Activated effector memory CD4-positive, alpha-beta T cell treated with anti-CD3 and anti-CD28 coated beads, Interleukin-2, amount 50 U/mL, for 16 hours (primary cell): ENCODE measurements around the gene KCNH1.
"Not testable (repeated sequence)": the region's sequence is repeated elsewhere in the genome, so short reads cannot be mapped to it uniquely, and the experiment has no call there.

Experiments
- DNase-seq: peaks from one replicate; pipeline ENCODE4 v3.0.0-alpha.2; 2020

Gene KCNH1

GRCh38 chr1:211099393-211099792, 34.6 kb downstream of the KCNH1 start:
- DNase-seq: no peak

DNA sequence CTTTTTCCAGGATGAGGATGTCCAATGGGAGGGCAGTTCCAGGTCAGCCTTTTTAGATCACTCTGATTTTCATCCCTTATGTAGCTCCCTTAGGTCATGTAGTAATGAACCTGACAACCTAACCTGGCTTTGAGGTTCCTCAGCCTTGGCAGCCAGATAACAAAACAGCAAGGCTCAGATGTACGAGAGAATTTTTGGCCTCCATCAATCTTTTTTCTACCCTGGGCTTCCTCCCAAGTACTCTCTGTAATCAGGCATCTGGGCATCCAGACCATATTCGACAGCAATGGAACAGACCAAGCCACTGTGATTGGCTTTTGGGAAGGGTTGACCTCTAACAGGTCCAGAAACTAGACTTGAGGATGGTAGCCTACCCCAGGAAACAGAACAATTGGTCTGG, 38.6 kb downstream of the KCNH1 start:
- no peak for DNase-seq

GRCh38 chr1:211092955-211093354, 41.0 kb downstream of the KCNH1 start:
- no peak for DNase-seq

DNA sequence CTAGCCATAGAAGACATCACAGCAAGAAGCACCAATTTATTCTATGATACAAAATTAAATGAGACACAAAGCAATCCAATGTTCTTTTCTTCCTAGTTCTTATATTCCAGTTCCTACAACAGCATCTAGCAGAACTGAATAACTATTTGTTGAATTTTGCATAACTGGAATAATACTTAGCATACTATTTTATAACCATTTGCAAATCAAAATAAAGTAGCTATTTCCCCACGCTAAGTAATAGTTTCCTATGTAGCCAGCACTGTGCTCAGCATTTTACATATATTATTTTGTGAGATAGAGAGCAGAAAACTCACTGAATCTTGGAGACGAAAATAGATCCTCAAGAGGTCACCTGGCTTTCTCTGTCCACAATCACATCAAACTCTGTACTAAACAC, 42.1 kb downstream of the KCNH1 start:
- DNase-seq: no peak

DNA sequence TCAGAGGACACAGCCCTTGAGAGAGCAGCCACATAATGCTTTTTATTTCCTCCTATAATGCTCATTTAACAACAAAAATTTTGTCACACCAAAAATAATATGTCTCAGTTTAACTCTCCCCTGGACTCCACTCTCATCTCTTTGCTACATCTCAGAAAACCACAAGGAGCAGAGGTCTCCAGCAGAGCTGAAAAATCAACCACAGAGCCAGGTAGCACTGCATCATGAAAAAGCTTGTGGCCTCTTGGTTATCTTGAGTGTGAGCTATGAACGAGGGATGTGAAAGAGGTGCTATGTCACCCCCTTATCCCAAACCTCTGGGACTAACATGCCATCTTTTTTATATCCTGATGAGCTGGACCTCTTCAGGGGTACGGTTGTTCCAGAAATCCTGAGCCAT, 44.4 kb downstream of the KCNH1 start:
- DNase-seq: no peak

- DNase-seq: no peak
Measured at GRCh38 chr1:211088156-211088555, 45.8 kb downstream of the KCNH1 start.

- DNase-seq: no peak
Measured at GRCh38 chr1:211082824-211083223, 51.1 kb downstream of the KCNH1 start.

DNA sequence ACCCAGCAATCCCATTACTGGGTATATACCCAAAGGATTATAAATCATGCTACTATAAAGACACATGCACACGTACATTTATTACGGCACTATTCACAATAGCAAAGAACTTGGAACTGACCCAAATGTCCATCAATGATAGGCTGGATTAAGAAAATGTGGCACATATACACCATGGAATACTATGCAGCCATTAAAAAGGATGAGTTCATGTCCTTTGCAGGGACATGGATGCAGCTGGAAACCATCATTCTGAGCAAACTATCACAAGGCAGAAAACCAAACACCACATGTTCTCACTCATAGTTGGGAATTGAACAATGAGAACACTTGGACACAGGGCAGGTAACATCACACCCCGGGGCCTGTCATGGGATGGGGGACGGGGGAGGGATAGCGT, 52.5 kb downstream of the KCNH1 start:
- not testable (repeated sequence) for DNase-seq

DNA sequence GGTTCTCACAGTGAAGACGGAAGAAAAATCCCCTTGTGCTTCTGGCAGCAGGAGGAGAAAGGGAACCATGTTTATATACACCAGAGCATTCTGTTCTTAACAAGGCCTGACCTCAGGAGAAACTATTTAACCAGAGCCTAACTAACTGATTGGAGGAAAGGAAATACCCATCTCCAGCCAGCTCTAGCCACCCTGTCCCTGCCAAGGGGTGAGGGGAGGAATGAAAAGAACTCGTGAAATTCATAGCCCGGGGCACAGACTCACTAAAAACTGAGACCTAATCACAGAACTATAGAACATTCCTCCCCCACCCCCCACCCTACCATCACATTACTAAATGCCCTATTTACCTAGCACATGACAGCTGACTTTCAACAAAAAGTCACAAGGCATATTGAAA, 65.0 kb downstream of the KCNH1 start:
- no peak for DNase-seq

DNA sequence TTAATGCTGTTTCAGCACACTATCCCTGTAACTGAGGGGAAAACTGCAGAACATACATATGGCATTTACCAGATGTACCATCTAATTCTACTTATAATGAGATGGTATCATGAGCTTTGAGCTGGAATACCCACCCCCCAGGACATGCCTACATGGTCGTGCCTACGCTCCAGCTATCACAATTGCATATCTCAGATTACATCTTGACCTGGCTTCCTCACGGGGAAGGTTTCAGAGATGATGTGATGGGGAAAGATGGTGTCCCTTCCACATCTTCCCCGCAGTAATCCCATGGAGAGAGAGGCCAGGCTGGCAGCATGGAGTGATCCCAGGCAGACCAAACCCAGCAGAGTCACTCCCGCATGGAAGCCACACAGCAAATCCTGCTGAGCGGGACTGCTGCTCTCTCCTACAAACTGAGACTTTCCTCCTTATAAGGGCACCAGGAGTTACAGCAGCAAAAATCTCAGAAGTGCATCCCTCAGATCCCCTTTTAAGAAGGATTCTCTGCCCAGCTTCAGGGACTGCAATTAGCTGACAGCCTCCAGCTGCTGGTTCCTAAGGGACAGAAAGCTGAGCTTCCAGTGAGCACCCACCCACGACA, 67.1 kb downstream of the KCNH1 start:
- DNase-seq: no peak

GRCh38 chr1:211041838-211042237, 92.1 kb downstream of the KCNH1 start:
- DNase-seq: not testable (repeated sequence)

DNA sequence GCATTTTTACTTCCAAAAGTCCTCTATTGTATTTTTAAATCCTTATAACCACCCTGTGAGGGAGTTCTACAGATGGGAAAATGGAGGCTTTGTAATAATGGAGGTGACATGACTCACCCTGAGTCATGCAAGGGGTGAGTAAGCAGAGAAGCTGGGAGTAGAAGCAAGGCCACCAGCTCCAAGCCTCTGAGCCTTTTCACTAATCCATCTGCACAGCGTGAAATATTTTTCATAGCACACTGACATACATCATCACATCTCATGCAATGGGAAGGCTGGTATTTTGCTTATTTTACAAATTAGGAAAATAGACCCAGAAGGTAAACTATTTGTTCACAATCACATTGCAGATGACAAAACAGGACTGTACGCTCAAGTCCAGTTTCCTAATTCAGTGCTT, 96.9 kb downstream of the KCNH1 start:
- no peak for DNase-seq

DNA sequence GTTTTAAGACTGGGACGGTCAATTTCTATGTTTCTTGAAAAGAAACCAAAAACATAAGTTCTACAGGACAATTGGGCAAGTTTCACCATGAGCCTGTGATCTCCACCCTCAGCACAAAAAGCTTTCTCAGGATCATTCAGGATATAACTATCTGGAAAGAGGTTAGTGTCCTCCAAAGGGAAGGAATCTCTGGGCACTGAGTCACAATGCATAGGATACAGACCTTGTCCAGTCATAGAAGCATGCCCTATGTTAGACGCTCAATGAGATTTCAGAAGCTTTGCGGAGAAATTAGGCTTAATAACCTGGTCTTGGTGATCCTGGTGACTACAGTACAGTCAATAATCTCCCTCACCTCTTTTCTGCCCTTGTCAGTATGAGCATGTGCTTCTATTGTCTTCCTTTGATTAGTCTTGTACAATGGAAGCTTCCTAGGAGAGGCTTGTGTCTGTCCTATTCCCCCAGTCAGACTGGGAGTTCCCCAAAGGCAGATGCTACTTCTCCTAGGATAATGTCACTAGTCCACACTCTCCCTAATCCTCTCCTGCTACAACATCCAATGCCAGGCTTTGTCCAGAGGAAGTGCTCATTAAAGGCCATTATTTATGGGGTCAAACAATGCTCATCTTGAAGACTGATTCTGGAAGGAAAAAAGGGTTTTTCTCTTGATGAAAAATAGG, 97.4 kb downstream of the KCNH1 start:
- no peak for DNase-seq

- DNase-seq: no peak
Measured at GRCh38 chr1:211035821-211036380, 98.0 kb downstream of the KCNH1 start.

DNA sequence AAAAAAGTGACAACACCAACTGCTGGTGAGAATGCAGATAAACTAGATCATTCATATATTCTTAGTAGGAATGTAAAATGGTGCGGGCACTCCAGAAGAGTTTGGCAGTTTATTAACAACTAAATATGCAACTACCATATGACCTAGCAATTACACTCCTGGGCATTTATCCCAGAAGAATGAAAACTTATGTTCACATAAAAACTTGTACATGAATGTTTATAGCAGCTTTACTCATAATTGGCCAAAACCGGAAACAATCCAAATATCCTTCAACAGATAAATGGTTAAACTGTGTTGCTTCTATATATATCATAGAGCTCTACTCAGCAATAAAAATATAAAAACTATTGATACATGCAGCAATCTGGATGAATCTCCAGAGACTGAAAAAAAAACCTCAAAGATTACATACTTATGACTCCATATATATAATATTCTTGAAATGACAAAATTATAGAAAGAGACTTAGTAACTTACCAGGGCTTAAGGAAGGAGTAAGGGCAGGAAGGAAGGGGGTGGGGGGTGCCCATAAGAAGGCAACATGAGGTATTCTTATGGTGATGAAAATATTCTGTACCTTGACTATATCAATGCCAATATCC, 99.9 kb downstream of the KCNH1 start:
- DNase-seq: no peak

GRCh38 chr1:211024901-211025300, 109.0 kb downstream of the KCNH1 start:
- no peak for DNase-seq

DNA sequence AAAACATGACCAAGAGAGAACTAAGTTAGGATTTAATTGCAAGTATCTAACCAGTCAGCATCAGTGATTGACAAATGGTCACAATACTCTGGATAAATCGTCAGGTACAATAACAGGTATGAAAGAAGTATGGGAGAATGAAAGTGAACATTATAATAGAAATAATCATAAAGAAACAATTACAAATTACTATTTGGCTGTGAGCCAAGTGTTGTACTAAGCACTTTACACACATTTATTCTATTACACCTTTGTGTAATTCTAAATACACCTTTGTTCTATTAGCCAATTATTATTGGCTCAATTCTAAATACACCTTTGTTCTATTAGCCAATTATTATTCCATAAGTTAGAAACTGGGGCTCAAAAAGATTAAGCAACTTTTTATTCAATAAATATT, 114.7 kb downstream of the KCNH1 start:
- no peak for DNase-seq

GRCh38 chr1:211018690-211019089, 115.3 kb downstream of the KCNH1 start:
- DNase-seq: no peak

DNA sequence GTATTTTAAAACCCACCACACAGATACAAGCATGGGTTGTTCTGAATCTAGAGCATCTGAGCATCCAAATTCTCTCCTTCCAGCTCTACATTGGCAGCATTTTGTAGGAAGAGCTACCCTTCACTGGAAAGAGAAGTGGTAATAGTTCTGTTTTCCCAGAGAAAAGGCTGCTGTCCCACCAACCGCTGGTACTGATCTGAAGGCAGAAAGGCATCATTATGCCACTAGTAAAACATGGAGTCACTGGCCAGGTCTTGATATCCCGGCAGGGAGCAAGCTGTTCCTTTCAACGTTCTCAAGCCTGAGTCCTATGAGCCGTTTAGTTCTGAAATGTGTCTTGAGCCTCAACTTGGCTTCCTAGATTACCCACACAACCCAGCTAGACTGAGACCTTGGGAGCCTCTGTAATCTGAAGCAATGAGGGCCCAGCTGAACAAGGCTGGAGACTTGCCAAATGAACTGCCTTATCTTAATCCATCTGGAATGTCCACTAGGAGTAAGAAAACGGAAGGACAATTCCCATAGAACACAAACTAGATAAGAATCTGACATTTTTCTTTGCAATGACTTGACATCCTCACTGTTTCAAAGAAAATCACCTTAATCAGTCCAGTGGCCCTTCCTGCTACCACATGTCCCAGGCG, 116.8 kb downstream of the KCNH1 start:
- no peak for DNase-seq

DNA sequence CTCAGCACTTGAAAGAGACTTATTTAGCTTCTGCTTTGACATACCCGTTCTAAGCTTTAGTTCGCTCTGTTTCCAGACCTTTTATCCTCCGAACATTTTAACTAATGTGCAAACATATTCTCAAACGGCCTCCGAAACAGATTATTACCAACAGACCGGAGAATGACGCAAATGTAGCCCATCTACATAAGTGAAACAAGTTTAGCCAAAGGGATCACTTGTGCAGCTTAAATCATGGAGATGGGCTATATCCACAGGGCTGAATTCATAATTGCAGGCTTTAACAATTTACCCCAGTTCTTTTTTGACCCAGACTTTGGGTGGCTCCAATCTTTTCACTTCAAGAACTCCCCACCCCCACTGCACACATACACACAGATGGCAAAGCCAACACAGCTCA, 119.7 kb downstream of the KCNH1 start:
- DNase-seq: no peak

DNA sequence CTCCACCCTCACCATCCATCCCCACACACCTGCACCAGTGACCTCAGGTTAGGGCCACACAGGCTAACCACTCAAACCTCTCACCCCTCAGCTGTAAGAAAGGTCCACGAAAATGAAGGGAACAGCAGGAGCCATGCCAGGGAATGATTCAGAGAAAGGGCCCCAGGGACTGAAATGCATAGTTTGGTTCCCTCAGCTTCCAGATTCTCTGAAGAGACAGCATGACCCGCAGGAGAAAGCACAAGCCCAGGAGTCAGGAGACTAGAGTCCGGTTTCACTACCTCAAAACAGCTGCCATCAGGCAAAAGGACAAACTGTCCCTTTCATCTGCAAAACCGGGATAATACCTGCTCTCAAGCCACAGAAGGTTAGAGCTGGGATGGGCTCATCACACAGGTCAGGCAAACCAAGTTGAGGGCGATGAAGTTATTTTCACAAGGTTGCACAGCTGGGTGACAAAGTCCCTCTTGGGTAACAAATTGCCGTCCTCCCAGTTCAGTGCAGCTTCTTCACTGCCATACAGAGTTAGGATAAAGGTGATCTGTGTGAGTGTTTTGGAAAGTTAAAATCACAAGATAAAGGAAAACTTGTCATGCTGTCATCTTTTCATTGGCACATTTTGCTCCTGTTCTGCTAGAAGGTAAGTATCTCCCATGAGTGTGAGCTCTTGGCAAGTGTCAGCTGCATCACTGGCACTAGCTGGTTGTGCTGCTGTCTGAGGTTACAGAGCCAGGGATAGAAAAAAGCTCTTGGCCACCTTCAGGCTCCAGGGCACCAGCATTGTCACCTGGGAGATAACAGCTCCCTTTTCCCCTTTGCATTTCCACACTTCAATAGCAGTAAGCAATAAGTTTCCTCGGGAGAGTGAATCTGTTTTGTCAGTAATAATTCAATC, 120.4 kb downstream of the KCNH1 start:
- no peak for DNase-seq

DNA sequence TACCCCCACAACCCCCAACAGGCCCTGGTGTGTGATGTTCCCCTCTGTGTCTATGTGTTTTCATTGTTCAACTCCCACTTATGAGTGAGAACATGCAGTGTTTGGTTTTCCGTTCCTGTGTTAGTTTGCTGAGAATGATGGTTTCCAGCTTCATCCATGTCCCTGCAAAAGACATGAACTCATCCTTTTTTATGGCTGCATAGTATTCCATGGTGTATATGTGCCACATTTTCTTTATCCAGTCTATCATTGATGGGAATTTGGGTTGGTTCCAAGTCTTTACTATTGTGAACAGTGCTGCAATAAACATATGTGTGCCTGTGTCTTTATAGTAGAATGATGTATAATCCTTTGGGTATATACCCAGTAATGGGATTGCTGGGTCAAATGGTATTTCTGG, 122.8 kb downstream of the KCNH1 start:
- not testable (repeated sequence) for DNase-seq

DNA sequence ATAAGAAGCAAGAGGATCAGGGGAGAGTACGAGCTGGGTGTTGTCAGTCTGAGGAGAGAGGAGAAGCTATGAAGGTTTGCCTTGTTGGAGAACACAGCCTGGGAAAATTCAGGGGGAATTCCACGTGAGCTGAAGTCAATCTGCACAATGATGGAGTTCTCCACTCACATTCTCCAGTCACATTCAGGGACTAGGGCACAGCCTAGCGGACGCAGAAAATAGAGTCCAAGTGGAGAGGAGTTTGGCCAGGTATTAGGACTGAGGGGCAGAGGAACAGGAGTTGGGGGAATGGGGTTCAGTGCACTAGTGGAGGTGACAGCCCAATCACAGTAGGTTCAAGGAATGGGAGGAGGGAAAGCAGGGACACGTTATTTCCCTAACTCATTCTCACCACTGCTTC, 124.0 kb downstream of the KCNH1 start:
- no peak for DNase-seq
